B cell (primary cell): Measurements from ENCODE around the gene EXD3. TPM values are rescaled to one million over a fixed set of nuclear protein-coding genes. Genes with fewer than 3 reads are reported as not detected.

Experiments used
- ATAC-seq: fragments of 200-7000 bp; cut with Tn5 transposase; one replicate; pipeline ENCODE4 v1.10.0; 2021; ENCODE audit warnings: low read depth, mild to moderate bottlenecking, moderate number of reproducible peaks, moderate library complexity
- CTCF ChIA-PET: fragments of 350-600 bp; sonication (Branson Sonifier 250); formaldehyde crosslinking; loops from one replicate; lab custom pipeline; 2021; ENCODE audit warnings: antibody characterized with exemption, inconsistent platforms; lab: Charles Lee
- POLR2A ChIA-PET: fragments of 350-600 bp; sonication (Branson Sonifier 250); formaldehyde crosslinking; loops from one replicate; lab custom pipeline; 2021; ENCODE audit warnings: antibody characterized with exemption; lab: Charles Lee
- DNase-seq: peaks from one replicate; pipeline ENCODE4 v3.0.0; 2013
- H2AFZ ChIP-seq: 2 replicates; pipeline ENCODE4 v1.6.1; 2012; ENCODE audit warnings: mild to moderate bottlenecking, low read depth, low read length; ENCODE audit not compliant: insufficient read depth, poor library complexity, severe bottlenecking
- H3K27ac ChIP-seq, 2 donors: 1 replicate in 1 of 2; 2 replicates in 1 of 2; pipeline ENCODE4 v1.5.1; 2012 to 2013; ENCODE audit warnings: low read length in 2 of 2, mild to moderate bottlenecking in 2 of 2, moderate library complexity in 1 of 2
- H3K27me3 ChIP-seq, 4 experiments: fragments of 200-600 bp in 1 of 4; sonication (generic) in 1 of 4; replicated peaks in 1 of 4; 1 replicate in 2 of 4; 2 replicates in 2 of 4; pipeline versions ENCODE4 v1.6.1 to v1.7.0; 2013 to 2016; ENCODE audit warnings: low read length in 3 of 4, mild to moderate bottlenecking in 2 of 4, mixed read lengths in 1 of 4, moderate library complexity in 1 of 4; ENCODE audit not compliant: insufficient read depth in 4 of 4, control insufficient read depth in 3 of 4; ENCODE audit errors: control extremely low read depth in 1 of 4
- H3K36me3 ChIP-seq, 2 experiments: replicated peaks in 1 of 2; 1 replicate in 1 of 2; 2 replicates in 1 of 2; pipeline versions ENCODE4 v1.6.1 to v1.7.1; 2013; ENCODE audit warnings: low read length in 1 of 2; ENCODE audit not compliant: insufficient read depth in 2 of 2, control insufficient read depth in 1 of 2; ENCODE audit errors: control extremely low read depth in 1 of 2, extremely low read depth in 1 of 2
- H3K4me1 ChIP-seq, 2 donors: fragments of 200-600 bp in 1 of 2; sonication (generic) in 1 of 2; 1 replicate in 1 of 2; 2 replicates in 1 of 2; pipeline versions ENCODE4 v1.5.1 to v1.6.1; 2013 to 2017; ENCODE audit warnings: low read length in 2 of 2; ENCODE audit not compliant: control insufficient read depth in 2 of 2, insufficient read depth in 2 of 2
- H3K4me2 ChIP-seq: replicated peaks from 2 replicates; pipeline ENCODE3; 2012; ENCODE audit warnings: mild to moderate bottlenecking, low read depth, low read length; ENCODE audit not compliant: poor library complexity, severe bottlenecking
- H3K4me3 ChIP-seq, 5 experiments: fragments of 200-600 bp in 1 of 5; sonication (generic) in 1 of 5; 1 replicate in 3 of 5; 2 replicates in 2 of 5; pipeline versions ENCODE4 v1.5.1 to v1.7.0; 2011 to 2016; ENCODE audit warnings: low read length in 4 of 5, mild to moderate bottlenecking in 4 of 5, low read depth in 2 of 5, control low read depth in 1 of 5, moderate library complexity in 1 of 5; ENCODE audit not compliant: insufficient read depth in 1 of 5; ENCODE audit errors: control extremely low read depth in 1 of 5, extremely low read depth in 1 of 5
- H3K79me2 ChIP-seq: fragments of 200-600 bp; sonication (generic); one replicate; pipeline ENCODE4 v1.6.0; 2016; ENCODE audit warnings: low read length; ENCODE audit not compliant: control insufficient read depth, insufficient read depth
- H3K9ac ChIP-seq: fragments of 200-600 bp; sonication (generic); 2 replicates; pipeline ENCODE4 v1.6.1; 2017; ENCODE audit warnings: mild to moderate bottlenecking, low read length, moderate library complexity
- H3K9me3 ChIP-seq, 3 donors: one replicate each; pipeline versions ENCODE4 v1.6.1 to v1.7.1; 2013; ENCODE audit warnings: low read length in 2 of 3; ENCODE audit not compliant: control insufficient read depth in 2 of 3, insufficient read depth in 1 of 3; ENCODE audit errors: control extremely low read depth in 1 of 3
- H4K20me1 ChIP-seq: 2 replicates; pipeline ENCODE4 v1.6.0; 2012; ENCODE audit warnings: mild to moderate bottlenecking, low read length; ENCODE audit not compliant: insufficient read depth, control insufficient read depth, poor library complexity, severe bottlenecking
- H3K27ac Mint-ChIP-seq: one replicate; pipeline ENCODE4 v1.8.0; 2021; ENCODE audit warnings: mixed read lengths
- H3K27me3 Mint-ChIP-seq: one replicate; pipeline ENCODE4 v1.8.0; 2021; ENCODE audit warnings: mixed read lengths
- H3K4me1 Mint-ChIP-seq: one replicate; pipeline ENCODE4 v1.8.0; 2021; ENCODE audit warnings: mixed read lengths
- H3K4me3 Mint-ChIP-seq: one replicate; pipeline ENCODE4 v1.8.0; 2021; ENCODE audit warnings: mixed read lengths
- H3K9me3 Mint-ChIP-seq: one replicate; pipeline ENCODE4 v1.8.0; 2022; ENCODE audit warnings: mixed read lengths; ENCODE audit not compliant: insufficient read depth
- EZH2 ChIP-seq: IDR thresholded peaks from 2 replicates; pipeline ENCODE4 v1.6.1; 2012; ENCODE audit warnings: borderline replicate concordance, low read depth, mild to moderate bottlenecking, moderate library complexity, low read length; ENCODE audit not compliant: insufficient read depth, poor library complexity, severe bottlenecking
- WGBS: methylation state at CpG from one replicate; pipeline ENCODE4 v1.1.5; 2013; ENCODE audit warnings: missing lambda C conversion rate; ENCODE audit not compliant: insufficient coverage; 5-methylcytosine and 5-hydroxymethylcytosine counted together
- intact Hi-C: fragments of 100-400 bp; cut with micrococcal nuclease; formaldehyde crosslinking; loops from one replicate; pipeline ENCODE4 v1.10.0; 2022
- polyA plus RNA-seq: library from polyadenylated mRNA; depleted of rRNA; stranded (reverse); fragments of >200 nt; gene quantifications from 2 replicates; pipeline ENCODE4 v1.2.3, GENCODE V29; 2012
- total RNA-seq, 2 donors: library from RNA; stranded (reverse); fragments of 120-200 nt in 1 of 2; gene quantifications; 1 replicate in 1 of 2; 2 replicates in 1 of 2; pipeline versions ENCODE4 v1.2.3 to v1.2.4, GENCODE V29; 2013 to 2022
- TF ChIP-seq, protein P1 (sequence below): fragments of 200-600 bp; IDR thresholded peaks from one replicate; pipeline ENCODE4 v1.8.0; 2022; ENCODE audit warnings: antibody characterized with exemption, mild to moderate bottlenecking

The EXD3 gene
- total and polyA plus RNA-seq, 2 donors (not counting 1 experiment from before 2014, with no cell fraction given) = 22.5 to 23.7 TPM

DNA sequence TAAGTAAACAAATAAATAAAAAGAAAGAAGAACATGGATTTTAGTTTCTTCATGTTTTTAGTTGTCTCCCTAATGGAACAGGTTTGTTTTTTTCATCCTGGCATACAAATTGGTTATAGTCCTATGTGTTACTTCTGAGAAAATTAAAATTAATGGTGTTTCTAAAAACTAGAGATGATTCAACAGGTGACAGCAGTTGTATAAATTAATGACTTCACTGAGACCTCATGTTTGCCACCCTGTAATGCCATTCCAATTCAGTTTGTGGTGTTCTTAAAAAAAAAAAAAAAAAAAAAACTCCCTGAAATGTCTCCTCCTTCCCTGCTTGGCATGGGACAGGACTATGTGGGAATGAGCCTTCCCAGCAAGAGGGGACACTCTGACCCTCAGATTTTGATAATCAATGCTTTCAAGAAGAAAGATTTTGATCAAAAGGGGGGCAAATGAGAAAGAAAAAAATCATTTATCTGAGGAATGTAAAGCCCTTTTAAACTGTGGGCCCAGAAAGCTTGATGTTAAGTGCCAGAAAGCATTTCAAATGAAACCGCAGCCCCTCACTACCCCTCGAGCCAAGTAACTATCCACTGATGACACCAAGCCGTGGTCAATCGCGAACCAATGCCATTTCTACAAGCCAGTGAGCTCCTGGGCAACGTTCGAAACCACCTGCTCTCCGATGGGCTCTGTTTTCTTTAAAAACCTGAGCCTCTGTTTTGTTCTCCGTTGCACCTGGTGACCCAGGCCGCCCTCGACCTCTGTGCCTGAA, 941 bp downstream of the EXD3 start:
- peaks cover 11% of the 10 kb centered on the region for H3K4me1 Mint-ChIP-seq
- Histone ChIP-seq H3K79me2 (peaks cover 17% of the 10 kb centered on the region), H3K4me2 (peak overlapping the region; percentile 87), H4K20me1 (peaks cover 8% of the 10 kb centered on the region), H3K27ac (peak overlapping the region in 1 of 2 donors; percentile 58), H3K4me1 (peaks cover 12 to 19% of the 10 kb centered on the region in 2 donors), H3K9me3 (no peaks in the 10 kb centered on the region), H3K36me3 (no peaks in the 10 kb centered on the region), H3K27me3 (no peaks in the 10 kb centered on the region), H3K4me3 (peak overlapping the region; percentile 36 to 70 (median 65)), H3K9ac (peak overlapping the region; percentile 74), H2AFZ (peak overlapping the region; percentile 74)
- H3K27ac Mint-ChIP-seq = peak overlapping the region; percentile 59
- H3K4me3 Mint-ChIP-seq = peak overlapping the region; percentile 86
- H3K27me3 Mint-ChIP-seq = no peaks in the 10 kb centered on the region
- 4% methylated on average over 11 of the region's 11 CpGs for WGBS
- ChIA-PET CTCF (interaction anchor here (1.3 to 3.4 kb wide), 6 partner anchors 9 to 475 kb away, joined by 3 to 23 read pairs (median 8); partner anchors contain the start of gene NRARP), POLR2A (interaction anchor here (1.4 to 3.1 kb wide), 4 partner anchors 32 to 167 kb away, joined by 3 to 13 read pairs (median 6); partner anchors contain the start of genes NELFB, NSMF and TOR4A)
- intact Hi-C loops = loop anchor here (5.0 kb wide), 1 partner anchor 105 kb away; no protein-coding TSS in a partner anchor
- no peak for TF ChIP-seq EZH2
- TF ChIP-seq, protein P1, sequence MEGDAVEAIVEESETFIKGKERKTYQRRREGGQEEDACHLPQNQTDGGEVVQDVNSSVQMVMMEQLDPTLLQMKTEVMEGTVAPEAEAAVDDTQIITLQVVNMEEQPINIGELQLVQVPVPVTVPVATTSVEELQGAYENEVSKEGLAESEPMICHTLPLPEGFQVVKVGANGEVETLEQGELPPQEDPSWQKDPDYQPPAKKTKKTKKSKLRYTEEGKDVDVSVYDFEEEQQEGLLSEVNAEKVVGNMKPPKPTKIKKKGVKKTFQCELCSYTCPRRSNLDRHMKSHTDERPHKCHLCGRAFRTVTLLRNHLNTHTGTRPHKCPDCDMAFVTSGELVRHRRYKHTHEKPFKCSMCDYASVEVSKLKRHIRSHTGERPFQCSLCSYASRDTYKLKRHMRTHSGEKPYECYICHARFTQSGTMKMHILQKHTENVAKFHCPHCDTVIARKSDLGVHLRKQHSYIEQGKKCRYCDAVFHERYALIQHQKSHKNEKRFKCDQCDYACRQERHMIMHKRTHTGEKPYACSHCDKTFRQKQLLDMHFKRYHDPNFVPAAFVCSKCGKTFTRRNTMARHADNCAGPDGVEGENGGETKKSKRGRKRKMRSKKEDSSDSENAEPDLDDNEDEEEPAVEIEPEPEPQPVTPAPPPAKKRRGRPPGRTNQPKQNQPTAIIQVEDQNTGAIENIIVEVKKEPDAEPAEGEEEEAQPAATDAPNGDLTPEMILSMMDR = no peak
- no peaks in the 10 kb centered on the region for H3K9me3 Mint-ChIP-seq
- no peak for ATAC-seq
- DNase-seq = no peak
